AG09309 (cell line): ENCODE results near the gene CALML4.
"Not testable (repeated sequence)": the region's sequence is repeated elsewhere in the genome, so short reads cannot be mapped to it uniquely, and the experiment has no call there.

ENCODE experiments used
- DNase-seq: peaks from one replicate; pipeline ENCODE4 v3.0.0-alpha.2; 2010; ENCODE audit warnings: low read depth
- H3K4me3 ChIP-seq: 2 replicates; pipeline ENCODE4 v1.5.1; 2011; ENCODE audit warnings: mild to moderate bottlenecking, low read depth, low read length, moderate library complexity; ENCODE audit not compliant: control insufficient read depth
- TF ChIP-seq, protein P1 (sequence below): IDR thresholded peaks from 2 replicates; pipeline ENCODE4 v1.5.1; 2011; ENCODE audit warnings: mild to moderate bottlenecking, low read depth, low read length, inconsistent platforms; ENCODE audit not compliant: insufficient read depth, control insufficient read depth; ENCODE audit errors: missing control alignments

Gene CALML4

DNA sequence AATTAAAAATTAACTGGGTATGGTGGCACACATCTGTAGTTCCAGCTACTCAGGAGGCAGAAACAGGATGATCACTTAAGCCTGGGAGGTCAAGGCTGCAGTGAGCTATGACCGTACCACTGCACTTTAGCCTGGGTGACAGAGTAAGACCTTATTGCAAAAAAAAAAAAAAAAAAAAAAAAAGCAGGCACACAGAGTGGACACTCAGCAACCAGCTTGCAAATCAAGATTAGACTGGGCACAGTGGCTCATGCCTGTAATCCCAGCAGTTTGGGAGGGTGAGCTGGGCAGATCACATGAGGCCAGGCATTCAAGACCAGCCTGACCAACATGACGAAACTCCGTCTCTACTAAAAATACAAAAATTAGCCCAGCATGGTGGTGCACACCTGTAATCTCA lies 19.0 kb upstream of the CALML4 start:
- TF ChIP-seq, protein P1, sequence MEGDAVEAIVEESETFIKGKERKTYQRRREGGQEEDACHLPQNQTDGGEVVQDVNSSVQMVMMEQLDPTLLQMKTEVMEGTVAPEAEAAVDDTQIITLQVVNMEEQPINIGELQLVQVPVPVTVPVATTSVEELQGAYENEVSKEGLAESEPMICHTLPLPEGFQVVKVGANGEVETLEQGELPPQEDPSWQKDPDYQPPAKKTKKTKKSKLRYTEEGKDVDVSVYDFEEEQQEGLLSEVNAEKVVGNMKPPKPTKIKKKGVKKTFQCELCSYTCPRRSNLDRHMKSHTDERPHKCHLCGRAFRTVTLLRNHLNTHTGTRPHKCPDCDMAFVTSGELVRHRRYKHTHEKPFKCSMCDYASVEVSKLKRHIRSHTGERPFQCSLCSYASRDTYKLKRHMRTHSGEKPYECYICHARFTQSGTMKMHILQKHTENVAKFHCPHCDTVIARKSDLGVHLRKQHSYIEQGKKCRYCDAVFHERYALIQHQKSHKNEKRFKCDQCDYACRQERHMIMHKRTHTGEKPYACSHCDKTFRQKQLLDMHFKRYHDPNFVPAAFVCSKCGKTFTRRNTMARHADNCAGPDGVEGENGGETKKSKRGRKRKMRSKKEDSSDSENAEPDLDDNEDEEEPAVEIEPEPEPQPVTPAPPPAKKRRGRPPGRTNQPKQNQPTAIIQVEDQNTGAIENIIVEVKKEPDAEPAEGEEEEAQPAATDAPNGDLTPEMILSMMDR: no peak
- no peak for DNase-seq
- no peak overlapping the region for H3K4me3 ChIP-seq

DNA sequence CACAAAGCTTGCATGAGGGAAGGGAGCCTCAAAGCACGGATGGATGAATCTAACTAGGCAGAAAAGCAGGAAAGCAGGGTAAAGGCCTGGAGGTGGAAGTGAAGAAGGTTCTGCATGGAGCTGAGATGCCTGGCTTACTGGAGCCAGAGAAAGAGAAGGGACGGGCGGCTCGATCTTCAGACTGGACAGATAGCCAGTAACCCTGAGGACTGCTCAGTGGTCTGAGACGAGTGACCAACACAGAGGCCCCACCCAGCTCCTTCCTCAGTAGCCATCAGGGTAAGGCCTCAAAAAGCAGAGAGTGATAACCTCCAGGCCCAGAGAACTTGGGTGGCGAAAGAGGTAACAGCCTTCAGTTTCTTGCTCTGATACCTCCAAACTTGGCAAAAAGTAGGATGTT lies 18.0 kb upstream of the CALML4 start:
- H3K4me3 ChIP-seq: no peak overlapping the region
- TF ChIP-seq, protein P1: no peak
- no peak for DNase-seq

DNA sequence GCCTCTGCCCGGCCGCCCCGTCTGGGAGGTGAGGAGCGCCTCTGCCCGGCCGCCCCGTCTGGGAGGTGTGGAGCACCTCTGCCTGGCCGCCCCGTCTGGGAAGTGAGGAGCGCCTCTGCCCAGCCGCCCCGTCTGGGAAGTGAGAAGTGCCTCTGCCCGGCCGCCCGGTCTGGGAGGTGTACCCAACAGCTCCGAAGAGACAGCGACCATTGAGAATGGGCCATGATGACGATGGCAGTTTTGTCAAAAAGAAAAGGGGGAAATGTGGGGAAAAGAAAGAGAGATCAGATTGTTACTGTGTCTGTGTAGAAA lies 17.3 kb upstream of the CALML4 start:
- not testable (repeated sequence) for DNase-seq, H3K4me3 ChIP-seq

DNA sequence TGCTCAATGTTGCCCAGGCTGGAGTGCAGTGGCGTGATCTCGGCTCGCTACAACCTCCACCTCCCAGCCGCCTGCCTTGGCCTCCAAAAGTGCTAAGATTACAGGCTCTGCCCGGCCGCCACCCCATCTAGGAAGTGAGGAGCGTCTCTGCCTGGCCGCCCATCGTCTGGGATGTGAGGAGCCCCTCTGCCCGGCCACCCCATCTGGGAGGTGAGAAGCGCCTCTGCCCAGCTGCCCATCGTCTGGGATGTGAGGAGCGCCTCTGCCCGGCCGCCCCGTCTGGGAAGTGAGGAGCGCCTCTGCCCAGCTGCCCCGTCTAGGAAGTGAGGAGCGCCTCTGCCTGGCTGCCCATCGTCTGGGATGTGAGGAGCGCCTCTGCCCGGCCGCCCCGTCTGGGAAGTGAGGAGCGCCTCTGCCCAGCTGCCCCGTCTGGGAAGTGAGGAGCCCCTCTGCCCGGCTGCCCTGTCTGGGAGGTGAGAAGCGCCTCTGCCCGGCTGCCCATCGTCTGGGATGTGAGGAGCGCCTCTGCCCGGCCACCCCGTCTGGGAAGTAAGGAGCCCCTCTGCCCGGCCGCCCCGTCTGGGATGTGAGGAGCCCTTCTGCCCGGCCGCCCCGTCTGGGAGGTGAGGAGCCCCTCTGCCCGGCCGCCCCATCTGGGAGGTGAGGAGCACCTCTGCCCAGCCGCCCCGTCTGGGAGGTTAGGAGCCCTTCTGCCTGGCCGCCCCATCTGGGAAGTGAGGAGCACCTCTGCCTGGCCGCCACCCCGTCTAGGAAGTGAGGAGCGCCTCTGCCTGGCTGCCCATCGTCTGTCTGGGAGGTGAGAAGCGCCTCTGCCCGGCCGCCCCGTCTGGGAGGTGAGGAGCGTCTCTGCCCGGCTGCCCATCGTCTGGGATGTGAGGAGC lies 16.6 kb upstream of the CALML4 start:
- not testable (repeated sequence) for H3K4me3 ChIP-seq, DNase-seq

- DNase-seq: no peak
- H3K4me3 ChIP-seq: no peak overlapping the region
- TF ChIP-seq, protein P1: no peak
Measured at GRCh38 chr15:68220967-68221366, 15.8 kb upstream of the CALML4 start.

DNA sequence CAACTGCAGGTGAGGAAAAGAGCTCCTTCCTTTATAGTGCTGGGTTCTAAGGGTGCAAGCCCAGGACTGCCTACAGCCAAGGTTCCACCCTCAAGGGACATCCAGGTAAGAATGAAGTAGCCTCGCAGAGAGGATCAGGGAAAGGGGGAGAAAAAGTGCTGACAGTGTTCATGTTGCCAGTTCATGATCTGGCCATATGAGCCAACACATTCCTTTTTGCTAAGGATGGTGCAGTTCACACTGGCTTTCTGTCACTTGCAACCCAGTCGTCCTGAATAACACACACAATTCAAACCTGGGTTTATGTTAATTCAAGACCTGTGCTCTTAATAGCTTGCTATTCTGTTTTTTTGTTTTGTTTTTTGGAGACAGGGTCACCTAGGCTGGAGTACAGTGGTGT lies 15.4 kb upstream of the CALML4 start:
- TF ChIP-seq, protein P1: no peak
- H3K4me3 ChIP-seq: no peak overlapping the region
- no peak for DNase-seq

DNA sequence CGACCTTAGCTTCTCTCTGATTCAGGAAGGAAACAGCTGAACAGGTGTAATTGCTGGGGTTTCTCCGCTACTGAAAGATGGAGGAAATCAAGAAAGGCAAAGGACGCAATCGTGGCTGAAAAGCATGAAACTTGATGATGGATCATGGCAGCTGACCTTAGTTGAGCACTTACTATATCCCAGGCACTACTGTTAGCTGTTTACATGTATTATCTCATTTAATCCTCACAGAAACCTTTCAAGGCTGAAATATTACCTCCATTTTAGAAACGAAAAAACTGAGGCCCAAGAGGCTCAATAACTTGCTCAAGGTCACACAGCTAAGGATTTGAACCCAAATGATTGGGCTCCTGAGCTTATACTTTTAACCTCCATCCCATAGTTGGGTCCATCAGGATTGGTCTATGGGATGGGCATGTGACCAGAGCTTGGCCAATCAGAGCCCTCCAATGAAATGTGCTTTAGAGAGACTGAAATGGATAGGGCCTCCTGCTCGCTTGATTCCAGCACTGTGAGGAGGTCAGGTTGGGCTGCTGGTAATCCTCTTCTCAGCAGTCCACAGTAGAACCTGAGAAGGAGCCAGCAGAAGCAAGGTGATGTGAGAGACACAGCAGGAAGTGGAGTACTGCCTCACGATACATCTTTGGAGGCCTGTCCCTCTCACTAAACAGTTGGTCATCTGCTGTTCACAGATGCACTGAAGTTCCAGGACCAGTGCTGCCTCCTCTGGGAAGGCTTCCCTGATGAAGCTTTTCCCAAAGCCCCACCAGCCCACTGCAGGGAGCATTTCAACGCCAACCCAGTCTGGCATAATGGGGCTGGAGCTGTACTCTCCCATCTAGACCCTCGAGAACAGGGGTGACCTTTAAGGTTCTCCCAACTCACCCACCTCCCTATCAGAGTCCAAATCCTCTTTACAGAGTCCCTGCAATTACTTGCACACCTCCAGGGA lies 14.0 kb upstream of the CALML4 start:
- no peak for DNase-seq
- TF ChIP-seq, protein P1: no peak
- H3K4me3 ChIP-seq: no peak overlapping the region
